ENCODE results near the gene DPYD.

The DPYD gene

DNA sequence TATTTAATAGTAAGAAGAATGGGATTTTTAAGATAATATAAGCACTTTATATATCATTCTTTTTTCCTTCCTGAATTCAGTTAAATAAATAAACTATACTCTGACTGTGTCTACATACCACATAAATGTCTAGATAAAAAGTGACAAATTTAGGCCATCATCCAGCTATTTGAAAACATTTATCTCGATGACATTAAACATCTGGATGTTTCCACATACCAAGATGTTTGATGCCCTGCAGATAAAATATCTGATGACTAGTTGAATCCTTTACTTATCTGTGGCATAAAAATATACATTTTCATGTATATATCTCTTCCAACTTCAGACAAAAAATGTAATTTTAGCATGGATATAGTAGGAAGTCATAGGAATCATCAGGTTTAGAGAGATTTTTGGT lies 348.3 kb downstream of the DPYD start:
- DNase-seq = no peak
- TF ChIP-seq, protein P1, sequence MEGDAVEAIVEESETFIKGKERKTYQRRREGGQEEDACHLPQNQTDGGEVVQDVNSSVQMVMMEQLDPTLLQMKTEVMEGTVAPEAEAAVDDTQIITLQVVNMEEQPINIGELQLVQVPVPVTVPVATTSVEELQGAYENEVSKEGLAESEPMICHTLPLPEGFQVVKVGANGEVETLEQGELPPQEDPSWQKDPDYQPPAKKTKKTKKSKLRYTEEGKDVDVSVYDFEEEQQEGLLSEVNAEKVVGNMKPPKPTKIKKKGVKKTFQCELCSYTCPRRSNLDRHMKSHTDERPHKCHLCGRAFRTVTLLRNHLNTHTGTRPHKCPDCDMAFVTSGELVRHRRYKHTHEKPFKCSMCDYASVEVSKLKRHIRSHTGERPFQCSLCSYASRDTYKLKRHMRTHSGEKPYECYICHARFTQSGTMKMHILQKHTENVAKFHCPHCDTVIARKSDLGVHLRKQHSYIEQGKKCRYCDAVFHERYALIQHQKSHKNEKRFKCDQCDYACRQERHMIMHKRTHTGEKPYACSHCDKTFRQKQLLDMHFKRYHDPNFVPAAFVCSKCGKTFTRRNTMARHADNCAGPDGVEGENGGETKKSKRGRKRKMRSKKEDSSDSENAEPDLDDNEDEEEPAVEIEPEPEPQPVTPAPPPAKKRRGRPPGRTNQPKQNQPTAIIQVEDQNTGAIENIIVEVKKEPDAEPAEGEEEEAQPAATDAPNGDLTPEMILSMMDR (IDR thresholded peaks at IDR 0.05; ENCODE audit: low read depth, low read length) = no peak
- no peaks in the 10 kb centered on the region for H3K9me3 ChIP-seq (ENCODE audit: severe bottlenecking)
- H3K36me3 ChIP-seq = no peaks in the 10 kb centered on the region
- no peak overlapping the region for H3K27ac ChIP-seq
- H3K4me3 ChIP-seq (ENCODE audit: low read depth, low read length) = no peak overlapping the region
- no peaks in the 10 kb centered on the region for H3K27me3 ChIP-seq (ENCODE audit: insufficient read depth, low read depth, severe bottlenecking)

GRCh38 chr1:97571760-97572159 lies 349.1 kb downstream of the DPYD start:
- TF ChIP-seq, protein P1 (IDR thresholded peaks at IDR 0.05; ENCODE audit: low read depth, low read length) = no peak
- Histone ChIP-seq H3K36me3 (no peaks in the 10 kb centered on the region), H3K27ac (no peak overlapping the region), H3K27me3 (ENCODE audit: insufficient read depth, low read depth, severe bottlenecking) (no peaks in the 10 kb centered on the region), H3K9me3 (ENCODE audit: severe bottlenecking) (no peaks in the 10 kb centered on the region), H3K4me3 (ENCODE audit: low read depth, low read length) (no peak overlapping the region)
- no peak for DNase-seq

DNA sequence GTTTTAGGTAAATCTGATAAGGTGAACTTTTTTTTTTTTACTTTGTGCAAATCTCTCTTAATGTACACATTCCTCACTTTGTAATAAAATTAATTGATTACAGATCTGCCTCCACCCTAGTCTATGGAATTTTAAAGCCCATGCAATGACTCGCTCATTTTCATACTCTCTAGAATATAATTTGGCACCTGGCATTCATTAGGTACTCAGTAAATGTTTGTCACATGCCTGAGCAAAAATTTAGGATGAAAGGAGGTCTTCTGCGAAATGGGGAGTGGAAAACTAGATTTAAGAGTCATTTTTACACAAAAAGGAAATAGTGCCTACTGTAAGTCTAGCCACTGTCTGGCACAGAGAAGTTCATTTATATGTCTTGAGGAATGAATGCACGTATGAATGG lies 350.1 kb downstream of the DPYD start:
- Histone ChIP-seq H3K4me3 (ENCODE audit: low read depth, low read length) (no peak overlapping the region), H3K27me3 (ENCODE audit: insufficient read depth, low read depth, severe bottlenecking) (no peaks in the 10 kb centered on the region), H3K27ac (no peak overlapping the region), H3K9me3 (ENCODE audit: severe bottlenecking) (no peaks in the 10 kb centered on the region), H3K36me3 (no peaks in the 10 kb centered on the region)
- TF ChIP-seq, protein P1 (IDR thresholded peaks at IDR 0.05; ENCODE audit: low read depth, low read length) = no peak
- DNase-seq = no peak

DNA sequence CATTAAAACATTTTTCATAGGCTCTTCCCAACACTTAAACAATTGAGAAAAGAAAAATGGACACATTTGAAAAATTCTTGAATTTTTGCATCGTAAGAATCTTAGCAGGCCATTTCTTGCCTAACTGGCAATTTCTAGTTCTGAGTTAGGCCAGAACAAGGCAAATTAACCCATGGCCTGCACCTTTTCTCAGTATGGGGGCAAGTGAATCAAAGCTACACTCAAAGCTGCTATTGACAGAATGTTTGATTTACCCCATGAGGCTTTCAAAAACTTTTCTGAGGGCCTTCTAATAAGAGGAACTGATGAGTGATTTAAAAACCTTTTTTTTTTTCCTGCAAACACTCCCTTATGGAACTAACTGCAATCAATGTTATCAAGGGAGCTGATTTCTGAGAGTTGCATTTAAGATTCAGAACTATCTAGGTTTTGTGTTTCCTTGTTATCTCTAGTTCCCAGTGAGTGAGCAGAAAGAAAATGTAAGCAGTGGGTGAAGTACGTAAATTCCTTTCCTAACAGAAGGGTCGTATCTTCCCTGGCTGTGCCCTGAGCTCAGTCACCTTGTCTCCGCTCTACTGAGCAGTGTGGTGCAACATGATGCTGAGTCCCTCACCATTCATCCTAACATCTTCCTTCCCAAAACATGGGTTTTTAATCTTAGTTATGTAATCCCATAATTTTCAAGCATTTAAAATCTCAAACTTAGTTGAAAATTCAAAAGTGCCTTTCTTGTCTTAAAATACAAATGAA lies 353.7 kb downstream of the DPYD start:
- H3K9me3 ChIP-seq (ENCODE audit: severe bottlenecking) = no peaks in the 10 kb centered on the region
- no peaks in the 10 kb centered on the region for H3K36me3 ChIP-seq
- TF ChIP-seq, protein P1 (IDR thresholded peaks at IDR 0.05; ENCODE audit: low read depth, low read length) = no peak
- no peak overlapping the region for H3K4me3 ChIP-seq (ENCODE audit: low read depth, low read length)
- H3K27me3 ChIP-seq (ENCODE audit: insufficient read depth, low read depth, severe bottlenecking) = no peaks in the 10 kb centered on the region
- DNase-seq = no peak
- no peak overlapping the region for H3K27ac ChIP-seq

GRCh38 chr1:97565886-97566285 lies 354.9 kb downstream of the DPYD start:
- TF ChIP-seq, protein P1 (IDR thresholded peaks at IDR 0.05; ENCODE audit: low read depth, low read length) = no peak
- Histone ChIP-seq H3K36me3 (no peaks in the 10 kb centered on the region), H3K27me3 (ENCODE audit: insufficient read depth, low read depth, severe bottlenecking) (no peaks in the 10 kb centered on the region), H3K27ac (no peak overlapping the region), H3K4me3 (ENCODE audit: low read depth, low read length) (no peak overlapping the region), H3K9me3 (ENCODE audit: severe bottlenecking) (no peaks in the 10 kb centered on the region)
- DNase-seq = no peak

DNA sequence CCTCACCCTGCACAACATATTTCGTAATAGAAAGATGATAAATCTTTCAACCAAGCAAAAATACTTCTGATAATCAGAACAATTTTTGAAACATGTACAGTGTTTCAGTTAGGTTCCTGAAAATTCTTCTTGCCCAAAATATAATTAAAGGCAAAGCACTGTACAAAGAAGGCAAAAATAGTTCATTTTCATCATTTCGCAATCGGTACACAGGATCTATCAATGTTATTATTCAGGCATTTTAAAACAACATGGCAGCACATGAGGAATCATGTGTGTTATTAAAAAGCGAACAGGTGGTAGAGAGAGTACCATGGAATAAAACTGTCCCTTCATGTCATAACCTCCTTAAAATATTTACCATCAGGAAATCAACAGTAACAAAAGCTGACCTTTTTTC lies 356.9 kb downstream of the DPYD start:
- H3K4me3 ChIP-seq (ENCODE audit: low read depth, low read length) = no peak overlapping the region
- TF ChIP-seq, protein P1 (IDR thresholded peaks at IDR 0.05; ENCODE audit: low read depth, low read length) = no peak
- H3K9me3 ChIP-seq (ENCODE audit: severe bottlenecking) = no peaks in the 10 kb centered on the region
- DNase-seq = no peak
- H3K27me3 ChIP-seq (ENCODE audit: insufficient read depth, low read depth, severe bottlenecking) = no peaks in the 10 kb centered on the region
- no peak overlapping the region for H3K27ac ChIP-seq
- no peaks in the 10 kb centered on the region for H3K36me3 ChIP-seq
